H9 (cell line): Measurements from ENCODE around the gene ARHGAP9. TPM values are rescaled to one million over a fixed set of nuclear protein-coding genes. Genes with fewer than 3 reads are reported as not detected.

ENCODE experiments used
- DNase-seq: peaks from one replicate; pipeline ENCODE4 v3.0.0-alpha.2; 2017
- H2AFZ ChIP-seq: one replicate; pipeline ENCODE4 v1.6.1; 2013; ENCODE audit warnings: mild to moderate bottlenecking, low read length, control low read depth, moderate library complexity
- H2AK5ac ChIP-seq: 2 replicates; pipeline ENCODE4 v1.6.1; 2013; ENCODE audit warnings: low read length, control low read depth, mixed read lengths; ENCODE audit not compliant: insufficient read length
- H2BK120ac ChIP-seq: one replicate; pipeline ENCODE4 v1.6.1; 2013; ENCODE audit warnings: low read depth, mild to moderate bottlenecking, low read length, control low read depth, inconsistent platforms; ENCODE audit not compliant: poor library complexity, severe bottlenecking
- H2BK12ac ChIP-seq: 2 replicates; pipeline ENCODE4 v1.6.1; 2013; ENCODE audit warnings: low read length, control low read depth, mixed read lengths, low read depth; ENCODE audit not compliant: insufficient read length
- H2BK15ac ChIP-seq: 2 replicates; pipeline ENCODE4 v1.6.1; 2013; ENCODE audit warnings: low read depth, low read length, control low read depth
- H2BK20ac ChIP-seq: one replicate; pipeline ENCODE4 v1.6.1; 2013; ENCODE audit warnings: low read depth, mild to moderate bottlenecking, low read length, control low read depth, inconsistent platforms; ENCODE audit not compliant: poor library complexity, severe bottlenecking
- H2BK5ac ChIP-seq: 2 replicates; pipeline ENCODE4 v1.6.1; 2013; ENCODE audit warnings: low read length, control low read depth, mixed read lengths; ENCODE audit not compliant: insufficient read length
- H3K14ac ChIP-seq: 2 replicates; pipeline ENCODE4 v1.6.1; 2013; ENCODE audit warnings: low read length, control low read depth; ENCODE audit not compliant: insufficient read depth
- H3K18ac ChIP-seq: 2 replicates; pipeline ENCODE4 v1.6.1; 2013; ENCODE audit warnings: low read depth, mild to moderate bottlenecking, mixed read lengths, low read length, control low read depth; ENCODE audit not compliant: insufficient read length
- H3K23ac ChIP-seq: 2 replicates; pipeline ENCODE4 v1.6.1; 2013; ENCODE audit warnings: low read length, control low read depth, mixed read lengths, low read depth; ENCODE audit not compliant: insufficient read length
- H3K23me2 ChIP-seq: 2 replicates; pipeline ENCODE4 v1.6.1; 2013; ENCODE audit warnings: low read depth, mild to moderate bottlenecking, mixed read lengths, low read length, control low read depth; ENCODE audit not compliant: insufficient read length, poor library complexity, severe bottlenecking
- H3K27ac ChIP-seq: 2 replicates; pipeline ENCODE4 v1.5.1; 2013; ENCODE audit warnings: low read length, control low read depth, mixed read lengths, low read depth; ENCODE audit not compliant: insufficient read length
- H3K27me3 ChIP-seq: 2 replicates; pipeline ENCODE4 v1.6.1; 2013; ENCODE audit warnings: low read length, control low read depth, inconsistent platforms; ENCODE audit not compliant: insufficient read depth
- H3K4ac ChIP-seq: 2 replicates; pipeline ENCODE4 v1.6.1; 2013; ENCODE audit warnings: low read depth, mild to moderate bottlenecking, control low read depth, inconsistent platforms, low read length, moderate library complexity
- H3K4me1 ChIP-seq: 2 replicates; pipeline ENCODE4 v1.6.1; 2013; ENCODE audit warnings: low read length, control low read depth, inconsistent platforms; ENCODE audit not compliant: insufficient read depth
- H3K4me2 ChIP-seq: 2 replicates; pipeline ENCODE4 v1.6.1; 2013; ENCODE audit warnings: low read length, control low read depth, mixed read lengths; ENCODE audit not compliant: insufficient read length, insufficient read depth
- H3K56ac ChIP-seq: 2 replicates; pipeline ENCODE4 v1.6.1; 2013; ENCODE audit warnings: low read depth, mild to moderate bottlenecking, mixed read lengths, low read length, control low read depth; ENCODE audit not compliant: insufficient read length
- H3K79me1 ChIP-seq: 2 replicates; pipeline ENCODE4 v1.6.1; 2013; ENCODE audit warnings: low read depth, mild to moderate bottlenecking, moderate library complexity, low read length, control low read depth, inconsistent platforms; ENCODE audit not compliant: insufficient read depth, poor library complexity, severe bottlenecking
- H3K79me2 ChIP-seq: 2 replicates; pipeline ENCODE4 v1.6.1; 2013; ENCODE audit warnings: low read length, control low read depth, inconsistent platforms; ENCODE audit not compliant: insufficient read depth
- H3K9ac ChIP-seq: 2 replicates; pipeline ENCODE4 v1.6.1; 2013; ENCODE audit warnings: low read length, control low read depth, mixed read lengths; ENCODE audit not compliant: insufficient read length; ENCODE audit errors: extremely low read depth
- H3K9me3 ChIP-seq: one replicate; pipeline ENCODE4 v1.6.1; 2013; ENCODE audit warnings: low read depth, low read length, inconsistent platforms; ENCODE audit not compliant: control insufficient read depth
- H3T11ph ChIP-seq: one replicate; pipeline ENCODE4 v1.6.1; 2013; ENCODE audit warnings: mild to moderate bottlenecking, low read length, control low read depth, inconsistent platforms
- H4K20me1 ChIP-seq: one replicate; pipeline ENCODE4 v1.6.1; 2013; ENCODE audit not compliant: control insufficient read depth, insufficient read length, insufficient read depth
- H4K5ac ChIP-seq: 2 replicates; pipeline ENCODE4 v1.6.1; 2013; ENCODE audit warnings: low read depth, mild to moderate bottlenecking, mixed read lengths, low read length, control low read depth; ENCODE audit not compliant: insufficient read length
- H4K8ac ChIP-seq: replicated peaks from 2 replicates; pipeline ENCODE4 v1.6.1; 2013; ENCODE audit warnings: low read length, control low read depth, mixed read lengths, low read depth; ENCODE audit not compliant: insufficient read length
- H4K91ac ChIP-seq: 2 replicates; pipeline ENCODE4 v1.6.1; 2013; ENCODE audit warnings: low read depth, mild to moderate bottlenecking, moderate library complexity, mixed read lengths, low read length, control low read depth; ENCODE audit not compliant: insufficient read length
- H3K27ac Mint-ChIP-seq, 3 experiments: 2 replicates in 2 of 3; 3 replicates in 1 of 3; pipeline ENCODE4 v1.8.0; 2020 to 2021; ENCODE audit warnings: mixed read lengths in 3 of 3, mild to moderate bottlenecking in 1 of 3, moderate library complexity in 1 of 3
- H3K27me3 Mint-ChIP-seq: 2 replicates; pipeline ENCODE4 v1.8.0; 2021; ENCODE audit warnings: low read depth, mild to moderate bottlenecking, moderate library complexity, mixed read lengths
- H3K36me3 Mint-ChIP-seq, 3 experiments: 2 replicates in 2 of 3; 3 replicates in 1 of 3; pipeline ENCODE4 v1.8.0; 2020 to 2021; ENCODE audit warnings: low read depth in 3 of 3, mixed read lengths in 3 of 3; ENCODE audit not compliant: insufficient read depth in 1 of 3
- H3K4me1 Mint-ChIP-seq, 2 experiments: 2 replicates each; pipeline ENCODE4 v1.8.0; 2020; ENCODE audit warnings: mixed read lengths in 2 of 2
- H3K4me3 Mint-ChIP-seq, 2 experiments: 2 replicates in 1 of 2; 3 replicates in 1 of 2; pipeline ENCODE4 v1.8.0; 2020 to 2021; ENCODE audit warnings: mild to moderate bottlenecking in 2 of 2, mixed read lengths in 2 of 2, moderate library complexity in 1 of 2
- H3K9me3 Mint-ChIP-seq, 2 experiments: 2 replicates in 1 of 2; 3 replicates in 1 of 2; pipeline ENCODE4 v1.8.0; 2020; ENCODE audit warnings: mild to moderate bottlenecking in 2 of 2, mixed read lengths in 2 of 2, moderate library complexity in 1 of 2
- WGBS: extraction: QIAGEN DNeasy Blood & Tissue Kit; methylation state at CpG from one replicate; pipeline ENCODE4 v1.1.7; 2013; ENCODE audit warnings: missing lambda C conversion rate, low lambda C conversion rate, mixed read lengths; ENCODE audit not compliant: insufficient read length; ENCODE audit errors: extremely low coverage; 5-methylcytosine and 5-hydroxymethylcytosine counted together
- total RNA-seq: library from RNA; stranded (reverse); gene quantifications from 2 replicates; pipeline ENCODE4 v1.2.1, GENCODE V29; 2021
- TF ChIP-seq, protein P1 (sequence below): fragments of 200-600 bp; sonication (generic); conservative IDR thresholded peaks from 3 replicates; pipeline ENCODE4 v1.8.0; 2021; ENCODE audit warnings: antibody characterized with exemption, mild to moderate bottlenecking

ARHGAP9 gene
- total RNA-seq, 1 experiment from 2014 or later: 3.7 TPM

DNA sequence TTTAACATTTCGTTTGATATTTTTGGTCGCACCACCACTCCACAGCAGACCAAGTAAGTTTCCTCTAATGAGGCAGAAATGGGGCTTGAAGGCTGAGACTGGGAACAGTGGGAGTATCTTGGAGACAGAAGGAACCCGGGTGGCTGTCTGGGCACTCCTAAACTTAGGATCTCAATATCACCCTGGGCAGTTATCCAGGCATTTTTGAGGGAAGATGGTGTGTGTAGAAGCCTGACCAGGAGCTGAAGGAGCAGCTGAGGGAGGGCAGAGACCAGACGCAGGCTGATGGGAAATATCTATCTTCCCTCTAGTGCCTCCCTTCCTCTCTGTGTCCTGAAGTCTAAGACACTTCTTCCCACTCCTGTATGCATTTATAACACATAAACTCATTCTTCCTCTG, 18.9 kb upstream of the ARHGAP9 start:
- no CpG with 5 or more reads among the region's 4 CpGs for WGBS
- Histone ChIP-seq H2BK120ac (no peak overlapping the region), H4K91ac (no peak overlapping the region), H3K9me3 (no peaks in the 10 kb centered on the region), H2BK20ac (no peak overlapping the region), H3K23ac (no peak overlapping the region), H3K14ac (no peak overlapping the region), H3K4me2 (no peak overlapping the region), H2AK5ac (no peak overlapping the region), H3K27ac (no peak overlapping the region), H3T11ph (no peak overlapping the region), H3K4me1 (no peaks in the 10 kb centered on the region), H3K79me2 (no peaks in the 10 kb centered on the region), H4K5ac (no peak overlapping the region), H3K56ac (no peak overlapping the region), H4K20me1 (no peaks in the 10 kb centered on the region), H2BK15ac (no peak overlapping the region), H3K27me3 (no peaks in the 10 kb centered on the region), H3K23me2 (no peaks in the 10 kb centered on the region), H3K79me1 (no peaks in the 10 kb centered on the region), H2BK5ac (no peak overlapping the region), H2AFZ (no peak overlapping the region), H3K4ac (no peak overlapping the region), H4K8ac (no peak overlapping the region), H3K18ac (no peak overlapping the region), H3K9ac (no peak overlapping the region), H2BK12ac (no peak overlapping the region)
- Mint-ChIP-seq H3K27me3 (no peaks in the 10 kb centered on the region), H3K36me3 (peaks cover 76 to 91% (median 81%) of the 10 kb centered on the region in 3 experiments), H3K4me3 (no peak overlapping the region), H3K4me1 (peaks cover 0 to 2% of the 10 kb centered on the region in 2 experiments; a peak in 2 of 4 replicates), H3K9me3 (peaks cover 0 to 3% of the 10 kb centered on the region in 2 experiments; a peak in 1 of 5 replicates), H3K27ac (no peak overlapping the region; a peak in 1 of 7 replicates)
- TF ChIP-seq, protein P1, sequence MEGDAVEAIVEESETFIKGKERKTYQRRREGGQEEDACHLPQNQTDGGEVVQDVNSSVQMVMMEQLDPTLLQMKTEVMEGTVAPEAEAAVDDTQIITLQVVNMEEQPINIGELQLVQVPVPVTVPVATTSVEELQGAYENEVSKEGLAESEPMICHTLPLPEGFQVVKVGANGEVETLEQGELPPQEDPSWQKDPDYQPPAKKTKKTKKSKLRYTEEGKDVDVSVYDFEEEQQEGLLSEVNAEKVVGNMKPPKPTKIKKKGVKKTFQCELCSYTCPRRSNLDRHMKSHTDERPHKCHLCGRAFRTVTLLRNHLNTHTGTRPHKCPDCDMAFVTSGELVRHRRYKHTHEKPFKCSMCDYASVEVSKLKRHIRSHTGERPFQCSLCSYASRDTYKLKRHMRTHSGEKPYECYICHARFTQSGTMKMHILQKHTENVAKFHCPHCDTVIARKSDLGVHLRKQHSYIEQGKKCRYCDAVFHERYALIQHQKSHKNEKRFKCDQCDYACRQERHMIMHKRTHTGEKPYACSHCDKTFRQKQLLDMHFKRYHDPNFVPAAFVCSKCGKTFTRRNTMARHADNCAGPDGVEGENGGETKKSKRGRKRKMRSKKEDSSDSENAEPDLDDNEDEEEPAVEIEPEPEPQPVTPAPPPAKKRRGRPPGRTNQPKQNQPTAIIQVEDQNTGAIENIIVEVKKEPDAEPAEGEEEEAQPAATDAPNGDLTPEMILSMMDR: no peak
- no peak for DNase-seq
